Activated T-helper 1 cell treated with anti-CD3 and anti-CD28 coated beads, Interleukin-12 subunit alpha, Interleukin-12 subunit beta, Interleukin-2, Interleukin-4 antibody, amounts not matched to agents 30 ng/mL and 10 ng/mL and 1 ng/mL, durations not matched to agents 14 hours and 24 hours and 36 hours (primary cell): Measurements from ENCODE around the gene KCNMB2. TPM values are rescaled to one million over a fixed set of nuclear protein-coding genes. Genes with fewer than 3 reads are reported as not detected.

Experiments
- DNase-seq: peaks from one replicate; pipeline ENCODE4 v3.0.0; 2021; ENCODE audit warnings: low spot score
- H3K27ac Mint-ChIP-seq: one replicate; pipeline ENCODE4 v1.8.0; 2021; ENCODE audit warnings: mild to moderate bottlenecking, mixed read lengths
- H3K27me3 Mint-ChIP-seq: one replicate; pipeline ENCODE4 v1.8.0; 2022; ENCODE audit warnings: mild to moderate bottlenecking, moderate library complexity, mixed read lengths; ENCODE audit not compliant: insufficient read depth
- H3K36me3 Mint-ChIP-seq: one replicate; pipeline ENCODE4 v1.8.0; 2021; ENCODE audit warnings: low read depth, mixed read lengths
- H3K4me1 Mint-ChIP-seq: one replicate; pipeline ENCODE4 v1.8.0; 2021; ENCODE audit warnings: low read depth, mixed read lengths
- H3K4me3 Mint-ChIP-seq: one replicate; pipeline ENCODE4 v1.8.0; 2021; ENCODE audit warnings: mild to moderate bottlenecking, moderate library complexity, mixed read lengths
- H3K9me3 Mint-ChIP-seq: one replicate; pipeline ENCODE4 v1.8.0; 2021; ENCODE audit warnings: mixed read lengths
- intact Hi-C: fragments of 100-400 bp; cut with micrococcal nuclease; formaldehyde crosslinking; loops from one replicate; pipeline ENCODE4 v1.15.1; 2024
- total RNA-seq: library from RNA; stranded (reverse); gene quantifications from 2 replicates; pipeline ENCODE4 v1.2.3, GENCODE V29; 2022

KCNMB2 gene
- not detected in 2 replicates for total RNA-seq

DNA sequence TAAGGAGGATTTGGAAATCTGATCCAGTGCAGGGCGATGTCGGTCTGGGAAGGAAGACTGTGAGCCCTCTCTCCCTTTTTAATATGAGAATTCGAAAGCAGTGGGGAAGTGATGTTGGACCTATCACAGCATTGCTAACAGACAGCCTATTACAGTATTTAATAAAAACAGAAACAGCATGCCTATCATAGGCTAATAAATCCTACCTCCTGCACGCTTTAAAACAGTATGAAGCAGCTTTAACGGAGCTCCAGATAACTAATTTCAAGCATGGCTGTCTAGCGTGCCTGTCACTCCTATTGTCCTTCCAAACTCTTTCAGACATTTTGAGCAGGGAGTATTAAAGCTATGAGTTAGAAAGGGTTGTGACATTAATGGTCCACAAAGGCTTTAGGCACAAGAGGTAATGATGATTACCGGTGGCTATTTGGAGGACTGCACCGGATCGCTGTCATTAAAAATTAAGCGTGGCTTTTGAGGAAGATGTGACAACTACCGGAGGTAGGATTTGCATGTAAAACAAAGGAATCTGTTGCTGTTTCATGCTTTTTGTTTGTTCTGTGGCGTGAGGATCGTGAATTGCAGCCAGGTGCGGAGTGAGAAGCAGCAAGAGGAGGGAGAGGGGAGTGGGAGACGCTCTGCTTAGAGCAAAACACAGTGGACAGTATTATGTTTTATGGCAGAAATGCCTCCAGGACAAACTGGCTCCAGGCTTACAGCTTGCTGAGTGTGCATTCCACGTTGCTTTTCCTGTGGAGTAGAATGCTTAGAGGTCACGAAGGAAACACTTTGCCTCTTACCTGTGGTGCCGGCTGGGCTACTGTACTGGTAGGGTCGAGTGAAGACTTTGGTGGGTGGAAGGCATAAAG lies at the start of gene KCNMB2:
Gene KCNMB2, plus strand, starts transcription at position 226 of the 869 bp plus-strand sequence.
- no peak within 1 kb of the TSS for H3K27ac Mint-ChIP-seq
- H3K36me3 Mint-ChIP-seq = no peaks in the 10 kb centered on the region
- peaks cover 12% of the 10 kb centered on the region for H3K27me3 Mint-ChIP-seq
- intact Hi-C loops = no loop called here
- no peak within 1 kb of the TSS for H3K4me3 Mint-ChIP-seq
- H3K9me3 Mint-ChIP-seq = no peaks in the 10 kb centered on the region
- DNase-seq = no peak
- H3K4me1 Mint-ChIP-seq = no peaks in the 10 kb centered on the region

DNA sequence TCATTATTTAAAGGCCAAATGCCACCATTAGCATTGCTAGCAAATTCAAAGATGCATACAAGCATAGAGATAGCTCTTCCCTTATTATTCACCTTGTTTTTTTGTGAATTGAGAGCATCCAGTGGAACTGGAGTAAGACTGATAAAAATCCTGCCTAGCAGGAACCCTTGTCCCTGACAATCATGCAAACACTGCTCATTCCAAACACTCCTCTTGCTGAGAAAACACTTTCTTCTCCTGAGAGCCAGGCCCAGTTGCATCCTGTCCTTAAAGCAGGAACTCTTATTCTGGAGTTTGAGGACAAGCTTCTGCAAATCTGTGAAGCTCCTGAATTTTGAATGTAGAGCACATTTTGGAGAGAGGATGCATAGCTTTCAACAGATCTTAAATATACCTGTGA lies 49.3 kb upstream of the KCNMB2 start:
- Mint-ChIP-seq H3K4me3 (no peak overlapping the region), H3K27me3 (no peaks in the 10 kb centered on the region), H3K27ac (no peak overlapping the region), H3K9me3 (no peaks in the 10 kb centered on the region), H3K4me1 (no peaks in the 10 kb centered on the region), H3K36me3 (no peaks in the 10 kb centered on the region)
- DNase-seq = no peak
- intact Hi-C loops = no loop called here

DNA sequence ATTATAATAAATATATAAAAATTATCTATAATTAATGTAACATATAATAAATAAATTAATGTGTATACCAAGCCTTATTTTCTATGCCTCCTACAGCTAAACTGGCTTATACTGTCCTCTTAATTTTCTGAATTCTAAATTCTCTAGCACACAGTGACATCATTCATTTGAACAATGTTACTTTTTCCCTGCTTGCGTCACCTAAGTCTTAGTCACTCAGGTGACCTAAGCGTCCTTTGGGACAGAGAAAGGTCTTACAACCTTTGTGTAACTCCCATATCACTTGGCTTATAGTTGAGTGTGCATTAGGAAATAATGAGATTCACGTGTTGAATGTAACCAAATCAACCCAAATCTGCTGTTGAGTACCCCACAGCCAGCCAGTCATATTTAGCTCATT lies 48.5 kb upstream of the KCNMB2 start:
- no peaks in the 10 kb centered on the region for H3K9me3 Mint-ChIP-seq
- no peaks in the 10 kb centered on the region for H3K36me3 Mint-ChIP-seq
- H3K27ac Mint-ChIP-seq = no peak overlapping the region
- no peaks in the 10 kb centered on the region for H3K4me1 Mint-ChIP-seq
- intact Hi-C loops = no loop called here
- no peak overlapping the region for H3K4me3 Mint-ChIP-seq
- DNase-seq = no peak
- no peaks in the 10 kb centered on the region for H3K27me3 Mint-ChIP-seq

DNA sequence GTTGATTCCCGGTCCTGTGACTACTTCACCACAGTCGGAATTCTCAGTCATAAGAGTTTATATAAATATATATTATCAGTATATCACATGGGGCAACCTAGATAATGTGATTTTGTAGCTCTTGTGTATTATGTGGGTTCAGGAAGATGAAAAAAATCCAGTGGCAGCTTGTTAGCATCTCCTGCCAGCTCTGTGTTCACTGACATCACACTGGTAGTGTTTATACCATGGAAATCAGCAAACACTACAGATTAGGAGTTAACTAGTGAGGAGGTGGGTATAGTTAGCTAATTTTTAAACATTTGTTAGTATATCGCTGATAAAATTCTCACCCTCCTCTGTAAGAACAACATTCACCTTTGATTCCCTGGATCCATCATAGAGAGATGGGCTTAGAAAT lies 44.5 kb upstream of the KCNMB2 start:
- Mint-ChIP-seq H3K9me3 (peaks cover 4% of the 10 kb centered on the region), H3K36me3 (no peaks in the 10 kb centered on the region), H3K27me3 (no peaks in the 10 kb centered on the region)

DNA sequence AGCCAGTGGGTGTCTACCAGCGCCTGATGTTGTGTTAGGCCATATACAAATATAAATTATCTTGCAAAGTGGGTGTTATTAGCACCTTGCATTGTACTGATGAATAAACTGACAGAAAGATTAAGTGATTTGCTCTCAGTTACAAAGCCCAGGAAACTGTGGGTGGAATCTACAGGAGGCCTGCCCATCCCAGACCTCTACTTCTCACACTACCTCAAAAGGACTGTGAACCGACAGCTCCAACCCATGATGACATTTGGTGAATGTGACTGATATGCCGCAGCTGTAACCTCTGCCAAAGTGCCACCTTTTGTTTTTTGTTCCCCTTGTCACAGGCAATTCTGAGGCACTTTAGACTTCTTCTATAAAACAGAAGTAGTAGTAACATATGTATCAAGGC lies 43.7 kb upstream of the KCNMB2 start:
- Mint-ChIP-seq H3K27ac (no peak overlapping the region), H3K36me3 (no peaks in the 10 kb centered on the region), H3K9me3 (peaks cover 4% of the 10 kb centered on the region), H3K4me3 (no peak overlapping the region), H3K27me3 (no peaks in the 10 kb centered on the region), H3K4me1 (no peaks in the 10 kb centered on the region)
- DNase-seq = no peak
- intact Hi-C loops = no loop called here

More for the DNA sequence above, 44.5 kb upstream of the KCNMB2 start:
- no peak overlapping the region for H3K4me3 Mint-ChIP-seq
- intact Hi-C loops = no loop called here
- no peak overlapping the region for H3K27ac Mint-ChIP-seq
- no peak for DNase-seq
- H3K4me1 Mint-ChIP-seq = no peaks in the 10 kb centered on the region

DNA sequence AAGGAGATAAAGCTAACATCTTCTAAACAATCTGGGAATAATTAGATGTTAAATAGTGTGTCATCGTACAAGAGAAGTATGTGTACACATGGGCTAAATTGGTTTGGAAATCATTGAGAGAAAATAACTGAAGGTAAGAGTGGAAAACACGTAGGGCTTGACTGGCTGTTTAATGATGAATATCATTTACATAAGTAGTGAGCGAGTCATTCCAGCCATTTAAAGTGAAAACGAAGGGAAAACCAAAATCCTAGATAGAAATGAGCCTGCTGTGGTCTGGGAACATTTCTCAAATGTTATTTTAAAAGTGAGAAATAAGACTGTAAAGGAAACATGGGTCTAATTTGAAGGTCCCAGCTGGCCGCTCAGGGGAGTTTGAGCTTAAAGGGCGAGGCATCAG lies 41.9 kb upstream of the KCNMB2 start:
- no peak overlapping the region for H3K4me3 Mint-ChIP-seq
- DNase-seq = no peak

DNA sequence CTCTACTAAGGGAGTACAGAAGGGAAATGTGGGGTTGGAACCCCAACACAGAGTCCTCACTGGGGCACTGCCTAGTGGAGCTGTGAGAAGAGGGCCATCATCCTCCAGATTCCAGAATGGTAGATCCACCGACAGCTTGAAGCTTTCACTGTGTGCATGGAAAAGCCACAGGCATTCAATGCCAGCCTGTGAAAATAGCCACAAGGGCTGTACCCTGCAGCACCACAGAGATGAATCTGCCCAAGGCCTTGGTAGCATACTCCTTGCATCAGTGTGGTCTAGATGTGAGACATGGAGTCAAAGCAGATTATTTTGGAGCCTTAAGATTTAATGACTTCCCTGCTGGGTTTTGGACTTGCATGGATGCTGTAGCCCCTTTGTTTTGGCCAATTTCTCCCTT lies 39.3 kb upstream of the KCNMB2 start:
- no peaks in the 10 kb centered on the region for H3K36me3 Mint-ChIP-seq
- peaks cover 4% of the 10 kb centered on the region for H3K9me3 Mint-ChIP-seq
- H3K27me3 Mint-ChIP-seq = no peaks in the 10 kb centered on the region
- intact Hi-C loops = no loop called here
- no peak overlapping the region for H3K27ac Mint-ChIP-seq
- H3K4me3 Mint-ChIP-seq = no peak overlapping the region
- no peak for DNase-seq
- no peaks in the 10 kb centered on the region for H3K4me1 Mint-ChIP-seq

More for the DNA sequence above, 41.9 kb upstream of the KCNMB2 start:
- Mint-ChIP-seq H3K9me3 (peaks cover 4% of the 10 kb centered on the region), H3K4me1 (no peaks in the 10 kb centered on the region), H3K27ac (no peak overlapping the region), H3K36me3 (no peaks in the 10 kb centered on the region), H3K27me3 (no peaks in the 10 kb centered on the region)
- intact Hi-C loops = no loop called here

DNA sequence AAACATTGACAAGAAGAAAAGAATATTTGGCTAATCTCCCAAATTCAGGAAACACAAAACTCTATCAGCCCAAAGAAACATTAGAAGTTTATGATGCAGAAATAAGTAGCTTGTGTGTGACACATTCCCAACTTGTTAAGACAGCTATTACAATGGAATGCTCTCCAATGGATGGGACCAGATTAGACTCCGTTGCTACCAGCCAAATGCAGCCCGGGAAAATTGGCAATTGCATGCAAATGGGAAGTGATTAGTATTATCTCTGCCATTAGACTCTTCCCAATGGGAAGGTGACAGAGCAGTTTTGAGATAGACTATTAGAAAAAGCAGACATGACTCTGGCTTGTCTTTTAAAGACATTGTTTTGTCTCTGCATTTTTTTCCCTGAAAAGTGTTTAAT lies 37.4 kb upstream of the KCNMB2 start:
- Mint-ChIP-seq H3K4me1 (no peaks in the 10 kb centered on the region), H3K27ac (no peak overlapping the region), H3K4me3 (no peak overlapping the region), H3K36me3 (no peaks in the 10 kb centered on the region), H3K27me3 (no peaks in the 10 kb centered on the region), H3K9me3 (peaks cover 4% of the 10 kb centered on the region)
- intact Hi-C loops = no loop called here
- no peak for DNase-seq

DNA sequence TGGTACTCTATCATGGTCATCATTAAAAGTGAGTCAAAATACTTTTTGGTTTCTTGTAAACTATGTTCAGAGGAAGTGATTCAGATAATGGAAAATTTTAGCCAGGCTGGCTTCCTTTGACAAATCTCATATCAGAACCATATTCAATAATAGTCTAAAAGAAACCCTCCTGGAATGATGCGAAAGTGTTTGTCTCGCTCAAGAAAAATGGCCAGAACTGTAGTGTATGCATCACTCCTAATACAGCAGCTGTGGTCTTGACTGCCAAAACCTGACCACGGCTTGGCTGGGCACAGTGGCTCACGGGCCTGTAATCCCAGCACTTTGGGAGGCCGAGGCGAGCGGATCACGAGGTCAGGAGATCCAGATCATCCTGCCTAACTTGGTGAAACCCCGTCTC lies 35.6 kb upstream of the KCNMB2 start:
- Mint-ChIP-seq H3K36me3 (no peaks in the 10 kb centered on the region), H3K27me3 (no peaks in the 10 kb centered on the region), H3K4me3 (no peak overlapping the region), H3K4me1 (no peaks in the 10 kb centered on the region), H3K9me3 (no peaks in the 10 kb centered on the region), H3K27ac (no peak overlapping the region)
- DNase-seq = no peak
- intact Hi-C loops = no loop called here

DNA sequence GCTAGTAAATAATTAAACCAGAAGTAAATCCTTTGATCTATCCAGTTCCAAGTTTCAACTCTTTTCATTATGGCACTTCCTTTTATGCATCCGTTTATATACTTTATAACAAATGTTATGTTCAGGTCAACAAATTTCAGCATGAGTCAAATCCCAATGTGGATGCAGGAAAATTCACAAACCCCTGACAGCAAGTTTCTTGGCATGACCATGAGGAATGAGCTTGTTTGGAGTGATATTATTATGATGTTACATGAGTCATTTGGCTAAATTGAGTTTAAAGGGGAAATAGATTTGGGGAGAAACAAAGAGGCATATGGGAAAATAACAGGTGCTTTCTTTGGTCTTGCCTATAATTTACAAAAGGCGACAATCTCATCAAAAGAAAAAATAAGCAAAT lies 32.1 kb upstream of the KCNMB2 start:
- Mint-ChIP-seq H3K27ac (no peak overlapping the region), H3K4me1 (no peaks in the 10 kb centered on the region), H3K36me3 (no peaks in the 10 kb centered on the region), H3K9me3 (no peaks in the 10 kb centered on the region), H3K4me3 (no peak overlapping the region), H3K27me3 (no peaks in the 10 kb centered on the region)
- no peak for DNase-seq
- intact Hi-C loops = no loop called here

DNA sequence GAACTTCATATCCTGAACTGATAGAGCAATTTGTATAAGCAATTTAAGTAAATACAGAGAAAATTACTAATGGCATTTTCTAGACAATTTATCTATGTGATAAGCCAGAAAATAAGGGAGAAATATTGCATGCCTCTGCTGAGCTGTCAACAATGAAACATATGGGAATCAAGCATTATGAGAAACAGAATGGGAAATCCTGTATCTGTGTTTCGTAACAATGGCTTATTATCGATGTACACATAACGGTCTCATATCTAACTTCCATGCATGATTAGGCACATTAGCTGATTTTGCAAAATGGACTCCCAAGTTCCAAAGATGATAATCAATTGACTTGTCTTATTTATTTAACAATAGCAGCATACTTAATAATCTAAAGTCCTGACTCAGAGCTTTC lies 30.4 kb upstream of the KCNMB2 start:
- peaks cover 1% of the 10 kb centered on the region for H3K27me3 Mint-ChIP-seq
- no peaks in the 10 kb centered on the region for H3K36me3 Mint-ChIP-seq
- H3K27ac Mint-ChIP-seq = no peak overlapping the region
- no peak for DNase-seq
- no peak overlapping the region for H3K4me3 Mint-ChIP-seq
- intact Hi-C loops = no loop called here
- H3K4me1 Mint-ChIP-seq = no peaks in the 10 kb centered on the region
- H3K9me3 Mint-ChIP-seq = no peaks in the 10 kb centered on the region

DNA sequence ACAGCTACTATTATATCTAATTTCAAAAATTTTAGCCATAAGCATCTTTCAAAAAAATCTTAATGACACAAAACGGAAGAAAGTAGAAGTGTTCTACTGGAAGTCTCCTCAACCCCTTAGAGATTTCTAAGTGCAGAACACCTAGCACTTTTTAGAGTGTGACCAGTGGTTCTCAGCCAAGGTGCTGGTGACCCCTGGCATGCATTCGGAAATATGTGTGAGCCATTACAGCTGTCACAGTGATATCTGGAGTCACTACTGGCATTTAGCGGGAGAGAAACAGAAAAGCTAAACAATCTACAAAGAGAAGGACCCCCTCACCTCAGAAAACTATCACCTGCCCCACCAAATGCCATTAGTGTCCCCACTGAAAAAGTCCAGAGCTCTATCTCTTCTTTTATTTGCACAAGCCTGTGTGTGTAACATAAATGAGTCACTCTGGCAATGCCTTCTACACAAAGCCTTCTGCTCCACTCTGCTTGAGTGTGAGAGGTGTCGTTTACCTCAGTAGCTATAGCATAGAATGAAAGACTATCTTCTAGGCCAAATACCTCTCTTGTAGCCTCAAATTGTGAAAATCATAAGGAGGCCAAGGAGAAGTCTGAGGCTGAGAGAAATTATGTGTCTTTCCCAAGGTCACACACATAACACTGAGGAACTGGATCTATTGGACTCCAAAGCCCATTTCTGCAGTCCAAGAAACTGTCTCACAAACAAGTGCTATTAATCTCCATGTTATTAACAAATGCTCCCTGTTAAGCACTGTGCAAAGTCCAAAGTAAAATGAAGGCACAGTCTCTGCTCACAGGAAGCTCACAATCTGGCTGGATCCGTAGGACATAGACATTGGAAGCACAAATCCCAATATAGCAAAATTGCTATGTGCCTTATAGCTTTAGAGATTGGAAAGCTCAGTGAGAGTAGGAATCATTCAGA lies 28.5 kb upstream of the KCNMB2 start:
- no peaks in the 10 kb centered on the region for H3K9me3 Mint-ChIP-seq
- H3K4me3 Mint-ChIP-seq = no peak overlapping the region
- H3K27me3 Mint-ChIP-seq = peaks cover 1% of the 10 kb centered on the region
- intact Hi-C loops = no loop called here
- no peaks in the 10 kb centered on the region for H3K4me1 Mint-ChIP-seq
- no peak overlapping the region for H3K27ac Mint-ChIP-seq
- no peak for DNase-seq
- no peaks in the 10 kb centered on the region for H3K36me3 Mint-ChIP-seq

DNA sequence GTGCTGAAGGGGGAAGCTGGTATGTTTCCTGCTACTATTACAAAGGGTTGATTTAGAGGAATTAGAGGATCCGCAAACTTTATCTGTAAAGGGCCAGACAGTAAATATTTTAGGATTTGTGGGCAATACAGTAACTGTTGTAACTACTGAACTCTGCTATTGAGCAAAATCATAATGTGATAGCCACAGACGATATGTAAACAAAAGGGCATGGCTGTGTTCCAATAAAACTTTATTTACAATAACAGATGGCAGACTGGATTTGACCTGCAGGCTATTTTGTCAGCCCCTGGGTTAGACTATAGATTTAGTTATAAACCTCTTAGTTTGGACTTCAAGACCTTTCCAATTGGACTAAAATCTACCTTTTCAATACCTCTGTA lies 27.8 kb upstream of the KCNMB2 start:
- no peak overlapping the region for H3K4me3 Mint-ChIP-seq
- no peak overlapping the region for H3K27ac Mint-ChIP-seq
- no peaks in the 10 kb centered on the region for H3K36me3 Mint-ChIP-seq
- peaks cover 1% of the 10 kb centered on the region for H3K27me3 Mint-ChIP-seq
- no peak for DNase-seq
- intact Hi-C loops = no loop called here
- no peaks in the 10 kb centered on the region for H3K9me3 Mint-ChIP-seq
- no peaks in the 10 kb centered on the region for H3K4me1 Mint-ChIP-seq
